ENCODE measurements around the gene PCK2. TPM values are rescaled to one million over a fixed set of nuclear protein-coding genes. Genes with fewer than 3 reads are reported as not detected.

The PCK2 gene
- total RNA-seq, 1 experiment from 2014 or later: 5.1 TPM

DNA sequence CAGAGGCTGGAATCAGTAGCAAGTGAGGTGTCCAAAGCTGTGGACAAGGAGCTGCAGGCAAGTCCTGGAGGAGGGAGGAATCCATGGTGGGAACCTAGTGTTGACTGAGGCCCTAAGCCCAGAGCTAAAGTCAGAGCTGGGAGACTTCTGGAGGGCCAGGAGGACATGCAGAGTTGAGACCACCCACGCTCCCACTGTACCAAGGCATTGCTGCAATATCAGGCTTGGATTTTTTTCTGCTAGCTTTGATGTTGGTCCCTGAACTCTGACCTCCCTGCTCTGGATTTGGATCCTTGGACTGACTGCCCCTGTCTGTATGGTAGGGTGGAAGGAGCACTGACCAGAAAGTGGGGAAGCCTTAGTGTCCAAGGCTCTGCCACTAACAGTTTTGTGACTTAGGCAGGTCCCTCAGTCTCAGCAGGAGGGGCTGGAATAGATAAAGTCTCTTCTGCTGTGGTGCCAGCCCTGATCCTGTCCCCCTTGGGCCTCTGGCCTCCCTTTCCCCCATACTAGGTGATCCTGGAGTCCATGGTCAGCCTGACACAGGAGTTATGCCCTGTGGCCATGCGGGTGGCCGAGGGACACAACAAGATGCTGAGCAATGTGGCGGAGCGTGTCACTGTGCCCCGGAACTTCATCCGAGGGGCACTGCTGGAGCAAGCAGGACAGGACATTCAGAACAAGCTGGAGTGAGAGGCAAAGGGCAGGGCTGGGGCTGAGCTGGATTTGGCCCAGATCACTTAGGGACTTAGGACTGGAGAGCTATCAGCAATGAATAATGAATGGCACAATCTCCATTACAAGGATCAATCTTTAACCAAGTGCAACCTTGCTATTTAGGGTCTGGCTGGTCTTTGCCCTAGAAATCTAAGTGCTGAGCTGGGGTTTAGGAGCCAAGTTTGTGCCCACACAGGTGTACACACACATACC is 32.9 kb upstream of the PCK2 start:
- no peak for DNase-seq (ENCODE audit: low read depth)

DNA sequence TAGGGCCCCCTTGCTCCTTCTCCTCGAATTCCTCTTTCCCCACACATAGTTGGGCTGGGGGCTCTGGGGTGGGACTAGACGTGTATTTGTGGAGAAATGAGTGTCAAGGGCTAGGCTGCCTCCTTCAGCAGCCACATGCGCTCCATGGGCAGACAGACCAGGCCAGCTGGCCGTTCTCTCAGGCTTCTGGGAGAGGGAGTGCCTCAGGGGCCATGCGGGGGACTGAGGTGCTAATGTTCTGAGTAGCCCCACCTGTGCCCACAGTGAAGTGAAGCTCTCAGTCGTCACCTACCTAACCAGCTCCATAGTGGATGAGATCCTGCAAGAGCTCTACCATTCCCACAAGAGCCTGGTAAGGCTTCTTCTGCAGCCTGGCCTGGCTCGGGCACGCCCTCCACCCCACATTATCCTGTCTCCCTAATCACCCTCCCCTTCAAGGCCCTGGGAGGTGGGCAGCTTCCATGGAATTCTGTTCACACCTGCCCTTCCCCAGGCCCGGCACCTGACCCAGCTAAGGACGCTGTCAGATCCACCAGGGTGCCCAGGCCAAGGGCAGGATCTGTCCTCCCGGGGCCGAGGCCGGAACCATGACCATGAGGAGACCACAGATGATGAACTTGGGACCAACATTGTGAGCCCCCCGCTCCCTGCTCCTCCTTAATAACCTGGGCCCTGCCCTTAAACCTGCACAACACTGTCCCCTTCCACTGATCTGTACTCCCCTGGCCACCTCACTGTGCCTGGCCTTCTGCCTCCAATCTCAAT is 31.7 kb upstream of the PCK2 start:
- no peak for DNase-seq (ENCODE audit: low read depth)

DNA sequence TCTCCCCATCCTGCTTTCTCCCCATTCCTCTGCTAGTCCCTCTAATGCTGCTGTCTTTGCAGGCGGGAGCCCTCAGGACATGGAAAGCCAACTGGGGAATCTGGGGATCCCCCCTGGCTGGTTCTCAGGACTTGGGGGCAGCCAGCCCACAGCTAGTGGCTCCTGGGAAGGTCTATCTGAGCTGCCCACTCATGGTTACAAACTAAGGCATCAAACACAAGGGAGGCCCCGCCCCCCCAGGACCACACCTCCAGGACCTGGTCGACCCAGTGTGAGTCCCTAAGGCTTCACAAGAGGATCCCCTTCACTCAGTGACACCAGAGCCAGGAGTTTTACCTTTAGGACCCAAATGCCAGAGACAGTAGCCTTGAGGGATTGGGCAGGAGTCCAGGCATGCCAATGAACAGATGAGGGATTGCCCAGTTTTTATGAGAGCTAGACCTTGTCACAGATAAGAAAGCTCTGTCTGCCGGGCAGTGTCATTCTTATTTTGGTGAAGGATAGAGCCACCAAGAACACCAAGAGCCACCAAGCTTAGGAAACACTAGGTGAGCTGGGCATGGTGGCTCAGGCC is 30.8 kb upstream of the PCK2 start:
- no peak for DNase-seq (ENCODE audit: low read depth)

DNA sequence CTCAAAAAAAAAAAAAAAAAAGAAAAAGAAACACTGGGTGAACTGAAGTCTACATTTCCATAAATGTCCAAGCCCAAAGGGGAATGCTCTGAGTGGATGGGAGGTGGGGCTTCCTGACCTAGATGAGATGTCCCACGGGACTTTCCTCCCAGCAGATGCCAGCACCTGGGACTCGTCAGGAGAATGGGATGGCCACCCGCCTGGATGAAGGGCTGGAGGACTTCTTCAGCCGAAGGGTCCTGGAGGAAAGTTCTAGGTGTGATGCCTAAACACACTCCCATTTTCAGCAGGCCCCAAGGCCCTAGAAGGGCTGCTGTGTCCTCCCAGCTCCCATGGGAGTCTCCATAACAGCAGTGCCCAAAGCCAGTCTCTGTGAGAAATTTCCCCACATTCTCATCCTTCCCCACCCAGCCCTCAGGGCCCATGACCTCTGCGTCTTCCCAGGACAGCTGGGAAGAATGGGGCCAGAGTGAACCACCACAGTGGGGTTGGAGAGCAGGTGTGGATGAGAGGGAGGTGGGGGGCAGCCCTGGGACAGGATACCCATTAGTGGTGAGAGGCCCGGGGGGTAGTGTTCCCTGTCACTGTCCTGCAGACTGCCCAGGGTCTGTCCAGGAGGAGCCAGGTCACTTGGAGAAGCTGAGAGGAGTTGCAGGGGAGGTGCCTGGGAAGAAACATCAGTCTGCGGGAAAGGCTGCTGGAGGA is 29.9 kb upstream of the PCK2 start:
- DNase-seq (ENCODE audit: low read depth): no peak

DNA sequence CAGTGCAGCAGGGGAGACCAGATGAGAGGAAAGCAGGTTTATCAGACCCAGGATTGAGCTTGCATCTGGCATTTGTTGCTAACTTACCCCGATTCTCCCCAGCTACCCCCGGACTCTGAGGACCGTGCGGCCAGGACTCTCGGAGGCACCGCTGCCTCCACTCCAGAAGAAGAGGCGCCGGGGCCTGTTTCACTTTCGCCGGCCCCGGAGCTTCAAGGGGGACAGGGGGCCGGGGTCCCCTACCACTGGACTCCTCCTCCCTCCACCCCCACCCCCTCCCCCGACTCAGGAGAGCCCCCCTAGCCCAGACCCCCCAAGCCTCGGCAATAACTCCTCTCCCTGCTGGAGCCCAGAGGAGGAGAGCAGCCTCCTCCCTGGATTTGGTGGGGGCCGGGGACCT is 29.3 kb upstream of the PCK2 start:
- DNase-seq (ENCODE audit: low read depth): no peak

DNA sequence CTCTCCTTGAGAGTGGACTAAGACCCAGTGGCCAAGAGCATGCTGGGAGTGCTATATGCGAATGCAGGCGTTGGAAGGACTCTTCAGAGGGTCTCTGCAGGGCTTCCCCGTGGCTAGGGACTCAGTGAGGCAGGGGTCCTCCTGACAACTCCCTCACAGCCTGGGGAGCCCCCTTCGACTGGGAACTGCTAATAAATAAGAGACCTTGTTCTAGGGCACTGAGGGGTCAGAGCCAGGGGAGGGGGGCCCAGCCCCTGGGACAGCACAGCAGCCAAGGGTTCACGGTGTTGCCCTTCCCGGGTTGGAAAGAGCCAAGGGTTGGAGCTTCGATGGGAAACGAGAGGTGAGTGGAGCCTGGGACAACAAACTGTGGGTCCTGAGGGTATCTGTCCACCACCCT is 28.7 kb upstream of the PCK2 start:
- no peak for DNase-seq (ENCODE audit: low read depth)

DNA sequence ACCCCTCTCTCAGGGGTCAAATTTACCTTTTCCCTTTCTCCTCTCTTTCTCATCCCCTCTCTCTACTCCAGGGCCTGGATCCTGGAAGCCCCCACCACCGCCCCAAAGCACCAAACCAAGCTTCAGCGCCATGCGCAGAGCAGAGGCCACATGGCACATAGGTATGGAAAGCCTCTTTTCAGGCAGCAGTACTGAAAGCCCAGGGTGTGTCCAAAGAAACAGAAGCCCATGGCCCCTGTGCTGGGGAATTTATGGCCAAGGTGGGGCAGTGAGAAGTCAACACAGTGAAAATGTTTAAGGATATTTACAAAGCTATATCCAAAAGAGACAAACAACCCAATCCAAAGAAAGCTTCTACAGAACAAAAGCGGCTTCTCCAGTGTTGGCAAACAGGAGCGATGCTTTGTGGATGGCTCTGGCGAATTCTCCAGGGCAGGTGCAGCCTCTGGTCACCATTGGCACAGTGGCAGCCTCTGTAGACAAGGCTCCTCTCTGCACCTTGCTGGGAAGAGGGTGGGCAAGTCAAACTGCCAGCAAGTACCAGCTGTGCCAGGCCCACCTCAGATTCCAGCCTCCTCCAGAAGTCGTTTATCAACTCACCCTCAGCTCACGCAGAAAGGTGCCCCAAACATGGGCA is 27.5 kb upstream of the PCK2 start:
- no peak for DNase-seq (ENCODE audit: low read depth)

DNA sequence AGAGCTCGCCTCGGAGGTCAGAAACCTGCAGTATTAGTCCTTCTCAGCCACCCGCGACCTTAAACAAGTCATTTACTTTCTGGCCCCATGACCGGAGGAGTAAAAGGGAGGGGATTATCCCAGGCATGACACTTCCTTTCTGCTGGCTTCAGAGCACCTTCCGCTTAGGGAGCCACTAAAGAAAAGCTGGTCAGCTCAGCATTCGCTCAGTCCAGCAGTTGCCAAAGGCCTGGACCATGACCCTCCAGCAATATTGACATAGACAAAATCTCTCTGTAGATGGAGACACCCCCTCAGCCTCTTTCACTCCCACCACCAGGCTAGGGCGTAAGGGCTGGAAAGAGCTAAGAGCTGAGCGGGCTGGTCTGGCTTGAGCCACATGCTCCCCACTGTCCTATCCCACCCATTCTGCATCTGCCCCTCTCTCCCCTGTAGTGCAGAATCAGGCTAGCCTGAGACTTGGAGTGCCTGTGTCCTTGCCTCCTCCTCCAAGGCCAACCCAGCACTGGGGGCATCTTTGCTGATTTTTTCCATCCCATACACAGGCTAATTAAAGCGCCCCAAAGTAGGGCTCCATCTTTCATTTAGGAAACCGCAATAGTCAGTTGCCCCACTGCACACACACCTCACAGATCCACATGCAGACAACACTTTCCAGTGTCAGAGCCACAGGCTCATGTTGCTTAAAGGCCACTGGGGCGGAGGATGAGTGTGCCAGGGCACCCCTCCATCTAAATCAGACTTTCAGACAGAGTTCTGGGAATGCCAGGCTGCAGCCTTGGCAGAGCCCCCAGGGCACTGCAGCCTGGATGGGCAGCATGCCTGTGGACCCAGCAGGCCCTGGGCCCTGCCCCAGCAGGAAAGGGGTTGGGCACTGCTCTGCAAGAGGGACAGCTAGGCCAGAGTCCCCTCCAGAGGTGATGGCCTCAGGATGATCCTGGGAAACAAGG is 26.7 kb upstream of the PCK2 start:
- DNase-seq (ENCODE audit: low read depth): no peak

DNA sequence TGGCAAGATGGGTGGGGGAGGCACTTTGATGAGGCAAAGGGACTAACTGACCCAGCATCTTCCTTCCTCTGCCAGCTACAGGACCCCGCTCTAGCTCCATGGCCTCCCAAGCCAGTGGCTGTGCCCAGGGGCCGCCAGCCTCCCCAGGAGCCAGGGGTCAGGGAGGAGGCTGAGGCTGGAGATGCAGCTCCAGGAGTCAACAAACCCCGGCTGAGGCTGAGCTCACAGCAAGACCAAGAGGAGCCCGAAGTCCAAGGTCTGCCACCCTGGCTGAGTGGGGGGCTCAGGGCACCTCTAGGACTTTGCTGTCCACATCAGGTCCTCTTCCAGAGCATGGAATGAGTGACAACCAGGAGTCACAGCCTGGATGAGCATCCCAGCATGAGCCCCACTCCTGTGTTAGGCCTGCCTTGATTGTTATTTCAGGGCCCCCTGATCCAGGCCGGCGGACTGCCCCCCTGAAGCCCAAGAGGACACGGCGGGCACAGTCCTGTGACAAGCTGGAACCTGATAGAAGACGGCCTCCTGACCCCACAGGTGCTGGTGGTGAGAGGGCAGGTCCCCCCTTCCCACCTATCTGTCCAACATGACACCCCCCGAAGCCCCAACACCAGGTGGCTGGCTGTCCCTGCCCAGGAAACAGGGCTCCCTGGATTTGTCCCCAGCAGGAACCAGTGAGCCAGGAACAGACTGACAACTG is 25.2 kb upstream of the PCK2 start:
- no peak for DNase-seq (ENCODE audit: low read depth)

DNA sequence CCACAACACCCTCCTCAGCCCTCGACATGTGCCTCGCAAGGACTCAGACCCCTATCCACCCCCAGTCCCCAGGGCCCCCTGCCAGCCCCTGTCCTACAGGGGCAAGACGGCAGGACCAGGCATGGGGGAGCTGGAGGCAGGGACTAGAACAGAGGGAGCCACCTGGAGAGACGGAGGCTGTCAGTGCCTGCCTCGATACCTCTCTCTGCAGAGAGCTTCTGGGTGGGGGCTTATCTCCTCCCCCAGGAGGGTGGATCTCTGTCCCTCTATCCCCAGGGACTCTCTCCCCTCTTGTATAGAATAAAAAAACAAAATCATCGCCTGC is 24.7 kb upstream of the PCK2 start:
- no peak for DNase-seq (ENCODE audit: low read depth)

DNA sequence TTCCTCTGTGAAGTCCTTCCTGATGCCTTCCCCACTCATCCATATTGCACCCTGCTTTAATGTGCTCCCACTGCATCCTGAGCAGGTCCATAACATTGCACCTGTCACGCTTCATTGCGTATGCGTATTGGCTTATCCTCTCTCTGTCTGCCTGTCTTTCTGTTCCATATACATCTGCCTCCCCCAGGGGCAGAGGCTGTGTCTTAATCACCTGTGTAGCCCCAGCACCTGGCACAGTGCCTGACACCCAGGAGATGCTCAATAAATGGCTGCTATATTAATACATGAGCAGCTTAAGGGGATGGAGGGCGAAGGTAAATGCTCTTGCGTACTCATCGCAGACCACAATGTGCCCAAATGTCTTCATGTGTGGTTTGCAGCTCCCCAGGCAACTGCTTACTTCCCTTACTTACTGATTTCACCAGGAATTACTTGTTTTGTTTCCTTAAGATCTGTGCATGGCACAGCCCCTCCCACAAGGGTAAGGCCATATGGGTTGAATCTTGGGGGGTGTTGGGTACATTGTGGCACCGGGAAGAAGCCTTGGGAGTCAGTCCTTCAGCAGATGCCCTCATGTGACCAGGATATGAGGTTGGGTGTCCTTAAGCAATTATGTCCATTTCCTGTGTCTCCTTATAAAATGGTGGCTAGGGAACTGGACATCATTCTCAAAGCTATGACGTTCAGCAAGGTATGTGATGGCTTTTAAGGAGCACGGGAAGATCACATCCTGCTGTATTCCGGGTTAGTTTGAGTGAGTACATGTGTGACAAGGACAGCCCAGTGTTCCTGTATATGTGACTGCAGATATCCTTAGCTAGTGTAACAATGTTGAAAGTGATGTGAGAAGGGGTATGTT is 23.6 kb upstream of the PCK2 start:
- no peak for DNase-seq (ENCODE audit: low read depth)

DNA sequence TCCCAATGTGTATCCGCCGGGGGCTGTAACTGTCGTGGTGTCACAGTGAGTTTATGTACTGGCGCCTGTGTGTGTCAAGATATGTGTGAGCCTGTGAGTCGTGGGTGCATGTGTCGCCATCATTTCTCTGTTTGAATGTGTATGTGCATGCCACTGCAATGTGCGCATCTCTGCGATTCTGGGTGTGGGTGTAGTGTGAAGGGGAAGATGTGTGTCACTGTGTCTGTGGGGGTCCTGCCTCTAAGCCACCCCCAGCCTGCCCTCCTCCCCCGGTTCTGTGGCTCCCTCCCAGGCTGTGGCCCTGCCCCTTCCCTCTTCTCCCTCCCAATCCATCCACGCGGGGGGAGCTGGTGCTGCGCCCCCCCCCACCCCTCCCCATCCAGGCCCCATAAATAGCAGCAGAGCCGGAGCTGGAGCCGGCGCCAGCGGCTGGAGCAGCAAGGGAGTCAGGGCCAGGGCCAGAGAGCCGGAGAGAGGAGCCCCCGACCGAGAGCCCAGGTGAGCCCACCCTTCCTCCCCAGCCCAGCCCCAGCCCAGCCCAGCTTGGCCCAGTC is 22.9 kb upstream of the PCK2 start, which contains the start of gene CPNE6:
CPNE6 (plus strand) TSS at position 419 of the 554 bp plus-strand sequence. CDS start 1,375 bp downstream, outside the sequence.
- no peak for DNase-seq (ENCODE audit: low read depth)

DNA sequence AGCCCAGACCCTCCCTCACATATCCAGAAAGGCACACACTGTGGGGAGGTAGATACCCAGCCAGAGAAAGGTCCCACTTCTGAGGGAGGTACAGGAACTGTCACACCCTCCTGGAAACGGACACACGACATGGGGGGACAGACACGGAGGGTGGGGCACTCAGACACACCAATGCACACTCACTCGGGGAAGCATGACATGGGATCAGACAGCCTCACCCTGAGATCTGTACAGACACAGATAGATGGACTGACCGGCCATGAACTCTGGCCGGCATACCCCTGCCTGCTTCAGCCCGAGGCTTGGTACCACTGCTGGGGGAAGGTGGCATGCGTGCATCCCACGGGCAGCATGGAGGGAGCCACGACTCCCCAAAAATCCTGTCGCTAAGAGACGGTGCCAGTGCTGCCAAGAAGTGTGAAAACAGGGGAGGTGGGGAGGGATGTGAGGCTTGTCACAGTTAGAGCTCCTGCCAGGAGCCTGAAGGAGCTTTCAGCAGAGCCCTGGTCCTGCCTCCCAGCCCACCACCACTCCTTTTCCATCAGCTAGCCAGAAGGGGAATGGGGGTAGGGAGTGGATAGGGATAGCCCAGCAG is 22.2 kb upstream of the PCK2 start:
- DNase-seq (ENCODE audit: low read depth): no peak

DNA sequence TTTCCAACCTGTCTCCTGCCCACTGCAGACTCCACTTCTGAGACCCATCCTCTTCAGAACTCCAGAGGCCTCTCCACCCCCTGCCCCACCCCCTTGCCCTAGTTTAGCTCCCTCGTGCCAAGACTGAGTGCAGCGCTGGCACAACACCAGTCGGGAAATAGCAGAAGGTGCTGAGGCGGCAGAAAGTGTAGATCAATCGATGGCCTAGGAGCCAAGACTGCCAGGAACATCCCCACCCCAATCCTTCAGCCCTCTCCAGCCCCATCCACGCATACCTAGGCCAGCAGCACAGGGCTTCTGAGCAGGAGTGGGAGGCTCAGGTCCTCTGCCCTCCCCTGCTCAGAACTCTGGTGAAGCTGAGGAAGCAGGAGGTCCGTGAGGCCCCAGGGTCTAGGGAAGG is 21.7 kb upstream of the PCK2 start:
- DNase-seq (ENCODE audit: low read depth): no peak

DNA sequence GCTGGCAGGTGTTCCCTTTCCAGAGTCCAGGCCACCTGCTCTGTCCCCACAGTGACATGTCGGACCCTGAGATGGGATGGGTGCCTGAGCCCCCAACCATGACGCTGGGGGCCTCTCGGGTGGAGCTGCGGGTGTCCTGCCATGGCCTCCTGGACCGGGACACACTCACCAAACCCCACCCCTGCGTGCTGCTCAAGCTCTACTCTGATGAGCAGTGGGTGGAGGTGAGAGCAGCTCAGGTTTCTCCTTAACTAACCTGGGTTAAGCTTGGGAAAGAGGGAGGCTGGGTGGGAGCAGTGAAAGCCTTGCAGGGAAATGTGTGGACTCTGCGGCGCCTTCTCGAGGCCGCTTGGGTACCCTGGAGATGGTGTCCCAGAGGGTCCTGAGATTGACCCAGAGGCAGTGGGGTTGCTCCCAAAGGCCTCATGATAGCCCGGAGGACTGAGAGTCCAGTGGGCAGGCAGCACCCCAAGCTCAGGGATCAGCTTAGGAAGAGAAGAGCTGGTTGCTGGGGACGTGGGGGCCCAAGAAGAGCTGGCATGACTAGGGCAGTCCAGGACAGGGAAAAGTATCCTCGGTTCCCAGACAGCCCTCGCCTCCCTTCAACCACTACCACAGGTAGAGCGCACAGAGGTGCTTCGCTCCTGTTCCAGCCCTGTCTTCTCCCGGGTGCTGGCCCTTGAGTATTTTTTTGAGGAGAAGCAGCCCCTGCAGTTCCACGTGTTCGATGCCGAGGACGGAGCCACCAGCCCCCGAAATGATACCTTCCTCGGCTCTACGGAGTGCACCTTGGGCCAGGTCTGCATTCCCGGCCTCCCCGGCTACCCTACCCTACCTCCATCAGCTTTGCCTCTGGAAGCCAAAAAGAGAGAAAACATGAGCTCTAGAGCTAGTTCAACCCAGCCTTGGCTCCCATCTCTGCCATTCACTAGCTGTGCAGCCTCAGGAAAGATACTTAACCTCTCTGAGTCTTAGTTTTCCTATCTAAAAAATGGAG is 20.9 kb upstream of the PCK2 start:
- DNase-seq (ENCODE audit: low read depth): no peak

DNA sequence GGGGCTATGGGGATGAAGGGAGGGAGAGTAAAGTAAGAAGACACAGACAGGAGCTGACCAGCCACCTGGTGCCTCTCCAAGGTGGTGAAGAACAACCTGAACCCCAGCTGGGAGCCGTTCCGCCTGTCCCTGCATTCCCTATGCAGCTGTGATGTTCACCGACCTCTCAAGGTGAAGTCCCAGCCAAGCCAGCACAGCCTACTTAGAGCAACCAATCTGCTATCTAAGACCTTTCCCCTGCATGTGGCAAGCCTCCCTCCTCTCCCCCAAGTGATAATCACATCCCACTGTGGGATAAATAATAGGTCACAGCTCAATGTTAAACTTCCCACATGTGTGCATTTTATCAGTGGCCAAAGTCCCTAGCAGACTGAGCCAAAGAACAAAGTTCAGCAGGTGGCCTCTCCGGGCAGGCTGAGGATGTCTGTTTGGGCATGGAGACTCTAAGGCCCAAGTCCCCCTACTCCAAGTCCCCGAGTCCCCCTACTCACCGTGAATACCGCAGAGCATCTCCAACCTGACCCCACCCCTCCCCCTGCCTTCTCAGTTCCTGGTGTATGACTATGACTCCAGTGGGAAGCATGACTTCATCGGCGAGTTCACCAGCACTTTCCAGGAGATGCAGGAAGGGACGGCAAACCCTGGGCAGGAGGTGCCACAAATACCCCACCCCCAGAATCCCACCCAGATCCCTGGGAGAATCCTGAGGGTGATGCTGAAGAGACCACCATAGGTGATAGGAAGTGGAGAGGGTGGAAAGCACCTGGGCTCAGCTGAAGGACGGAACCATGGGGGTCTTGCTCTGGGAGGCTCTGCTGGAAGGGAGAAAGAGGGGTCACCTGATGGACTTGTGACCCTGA is 19.3 kb upstream of the PCK2 start:
- no peak for DNase-seq (ENCODE audit: low read depth)
